Measurements from ENCODE around the gene WNK1. TPM values are rescaled to one million over a fixed set of nuclear protein-coding genes. Genes with fewer than 3 reads are reported as not detected.

The WNK1 gene
- total and polyA plus RNA-seq, 2 of the 8 experiments (the other 6 are each of a cell fraction or from before 2014, with no cell fraction given) = 88.2 to 157 TPM

GRCh38 chr12:727321-727720 is 25.1 kb upstream of the WNK1 start:
- whole genome bisulfite sequencing, 2 experiments (ENCODE audit: extremely low coverage in 1 of 2, insufficient coverage in 1 of 2, insufficient read length in 1 of 2, insufficient replicate concordance in 2 of 2, low coverage in 1 of 2, low lambda C conversion rate in 2 of 2, missing lambda C conversion rate in 1 of 2) = 95% methylated on average over 6 of the region's 6 CpGs; no CpG with 5 or more reads in 1 of the 2 experiments
- Histone ChIP-seq H3K14ac (ENCODE audit: insufficient read length) (no peak overlapping the region), H2BK5ac (ENCODE audit: low read depth, low read length) (no peak overlapping the region), H3K4me3 (ENCODE audit: extremely low read depth in 1 of 4, insufficient read depth in 2 of 4, low read depth in 3 of 4, low read length in 4 of 4) (no peak overlapping the region), H3K79me2 (ENCODE audit: control insufficient read depth in 1 of 2, insufficient read depth in 2 of 2, low read length in 2 of 2) (no peaks in the 10 kb centered on the region), H3K79me1 (ENCODE audit: low read depth, low read length) (no peaks in the 10 kb centered on the region), H3K27ac (ENCODE audit: low read depth, low read length) (no peak overlapping the region), H3K56ac (replicated peaks; ENCODE audit: insufficient read length, low read depth, low read length) (no peak overlapping the region), H3K4ac (replicated peaks; ENCODE audit: insufficient read length, low read depth, low read length) (no peak overlapping the region), H4K20me1 (replicated peaks in 1 of 2; ENCODE audit: control insufficient read depth in 1 of 2, insufficient read depth in 2 of 2, low read length in 2 of 2) (no peaks in the 10 kb centered on the region), H2BK20ac (ENCODE audit: low read length) (no peak overlapping the region), H3K4me1 (replicated peaks in 1 of 4; ENCODE audit: control insufficient read depth in 3 of 4, insufficient read depth in 4 of 4, low read length in 3 of 4) (peaks cover 0 to 3% (median 0%) of the 10 kb centered on the region in 4 experiments; a peak in 3 of 7 replicates), H2BK15ac (ENCODE audit: low read length) (no peak overlapping the region), H2AK5ac (ENCODE audit: low read depth, low read length) (no peak overlapping the region), H2BK12ac (ENCODE audit: low read depth, low read length) (no peak overlapping the region), H3K9me3 (ENCODE audit: insufficient read depth in 2 of 2, low read depth in 1 of 2, low read length in 1 of 2) (no peaks in the 10 kb centered on the region), H3K18ac (ENCODE audit: extremely low read depth, low read length) (no peak overlapping the region), H3K36me3 (ENCODE audit: control insufficient read depth in 2 of 4, insufficient read depth in 4 of 4, low read length in 3 of 4) (no peaks in the 10 kb centered on the region), H4K5ac (ENCODE audit: insufficient read length, low read depth, low read length) (no peak overlapping the region), H3K27me3 (replicated peaks in 1 of 4; ENCODE audit: control insufficient read depth in 3 of 4, extremely low read depth in 1 of 4, insufficient read depth in 3 of 4, low read length in 3 of 4) (no peaks in the 10 kb centered on the region), H2AFZ (ENCODE audit: low read length) (no peak overlapping the region), H3K9ac (replicated peaks in 1 of 4; ENCODE audit: extremely low read depth in 1 of 4, low read depth in 3 of 4, low read length in 3 of 4) (no peak overlapping the region), H4K8ac (ENCODE audit: extremely low read depth, insufficient read depth, low read length) (no peak overlapping the region), H3K23me2 (ENCODE audit: low read depth, low read length) (no peaks in the 10 kb centered on the region; the same call in 1 of the 2 replicates), H3K23ac (ENCODE audit: insufficient read length) (no peak overlapping the region), H2BK120ac (replicated peaks; ENCODE audit: low read depth, low read length) (no peak overlapping the region), H4K91ac (replicated peaks; ENCODE audit: insufficient read length, low read length) (no peak overlapping the region), H3K4me2 (ENCODE audit: insufficient read depth in 1 of 2, low read depth in 2 of 2, low read length in 2 of 2) (no peak overlapping the region)
- FAIRE-seq = no peak
- POLR2A ChIA-PET (ENCODE audit: partially characterized antibody) = interaction anchor here (0.6 to 1.5 kb wide), 3 partner anchors 15 to 26 kb away, joined by 3 to 6 read pairs (median 4); no protein-coding TSS in a partner anchor
- no peak for DNase-seq (ENCODE audit: low read depth in 1 of 2, low spot score in 2 of 2)
- CTCF ChIA-PET (ENCODE audit: partially characterized antibody) = interaction anchor here (0.7 to 2.9 kb wide), 5 partner anchors 14 to 151 kb away, joined by 3 to 11 read pairs (median 4); partner anchors contain the start of gene WNK1
- TF ChIP-seq KDM4A (IDR thresholded peaks at IDR 0.05; ENCODE audit: low read depth, low read length, severe bottlenecking) (no peak), RNF2 (IDR thresholded peaks at IDR 0.05; ENCODE audit: borderline replicate concordance, low read depth, low read length, missing control alignments, poor library complexity, severe bottlenecking) (no peak), CEBPB (IDR thresholded peaks at IDR 0.05; ENCODE audit: low read depth, low read length) (no peak), PHF8 (conservative IDR thresholded peaks at IDR 0.05; ENCODE audit: low read depth, low read length) (no peak), ZNF274 (IDR thresholded peaks at IDR 0.05; ENCODE audit: borderline replicate concordance, extremely low read depth, low read length) (no peak), TBP (IDR thresholded peaks at IDR 0.05; ENCODE audit: low read depth, low read length) (no peak), SIX5 (IDR thresholded peaks at IDR 0.05; ENCODE audit: low read depth, low read length) (no peak), JUN (IDR thresholded peaks at IDR 0.05; ENCODE audit: low read depth, low read length) (no peak), SAP30 (IDR thresholded peaks at IDR 0.05; ENCODE audit: insufficient read depth, insufficient replicate concordance, low read length) (no peak), TAF7 (optimal IDR thresholded peaks at IDR 0.05; ENCODE audit: borderline replicate concordance, low read depth, low read length) (no peak), EGR1 (IDR thresholded peaks at IDR 0.05; ENCODE audit: borderline replicate concordance, low read depth, low read length) (no peak), EZH2 (IDR thresholded peaks at IDR 0.05; ENCODE audit: low read depth, low read length, severe bottlenecking) (no peak), MAFK (IDR thresholded peaks at IDR 0.05; ENCODE audit: low read depth, low read length) (no peak), TAF1 (IDR thresholded peaks at IDR 0.05; ENCODE audit: low read depth, low read length) (no peak)

All from H1 (cell line).